GM21619 (cell line): Measurements from ENCODE around the gene CDH7.

Source experiments
- ATAC-seq: cut with Tn5 transposase; IDR thresholded peaks from one replicate; pipeline ENCODE4 v1.9.1; 2021; ENCODE audit not compliant: unreplicated experiment

The CDH7 gene

GRCh38 chr18:65768120-65768778, 17.4 kb downstream of the CDH7 start:
- ATAC-seq = no peak

- ATAC-seq = no peak
Measured at GRCh38 chr18:65769652-65770051, 18.8 kb downstream of the CDH7 start.

- no peak for ATAC-seq
Measured at GRCh38 chr18:65786474-65786873, 35.7 kb downstream of the CDH7 start.

GRCh38 chr18:65788373-65788772, 37.6 kb downstream of the CDH7 start:
- no peak for ATAC-seq

- ATAC-seq = no peak
Measured at GRCh38 chr18:65790604-65791003, 39.8 kb downstream of the CDH7 start.

- ATAC-seq = no peak
Measured at GRCh38 chr18:65791719-65792118, 40.9 kb downstream of the CDH7 start.

- ATAC-seq = no peak
Measured at GRCh38 chr18:65792456-65793074, 41.8 kb downstream of the CDH7 start.

- ATAC-seq = no peak
Measured at GRCh38 chr18:65808759-65809158, 57.9 kb downstream of the CDH7 start.

- ATAC-seq = no peak
Measured at GRCh38 chr18:65811307-65811706, 60.5 kb downstream of the CDH7 start.

- ATAC-seq = no peak
Measured at GRCh38 chr18:65815506-65815905, 64.7 kb downstream of the CDH7 start.

GRCh38 chr18:65817178-65817577, 66.4 kb downstream of the CDH7 start:
- no peak for ATAC-seq

GRCh38 chr18:65821911-65822310, 71.1 kb downstream of the CDH7 start:
- ATAC-seq = no peak

GRCh38 chr18:65822826-65823225, 72.0 kb downstream of the CDH7 start:
- no peak for ATAC-seq

- ATAC-seq = no peak
Measured at GRCh38 chr18:65827444-65827843, 76.6 kb downstream of the CDH7 start.

- no peak for ATAC-seq
Measured at GRCh38 chr18:65835881-65836280, 85.1 kb downstream of the CDH7 start.

GRCh38 chr18:65846107-65846506, 95.3 kb downstream of the CDH7 start:
- ATAC-seq = no peak

- ATAC-seq = no peak
Measured at GRCh38 chr18:65852273-65852672, 101.5 kb downstream of the CDH7 start.

GRCh38 chr18:65859075-65859474, 108.3 kb downstream of the CDH7 start:
- ATAC-seq = no peak

- no peak for ATAC-seq
Measured at GRCh38 chr18:65869527-65869926, 118.7 kb downstream of the CDH7 start.

GRCh38 chr18:65876310-65876709, 125.5 kb downstream of the CDH7 start:
- ATAC-seq = no peak

- ATAC-seq = no peak
Measured at GRCh38 chr18:65897292-65897691, 146.5 kb downstream of the CDH7 start.

- ATAC-seq = no peak
Measured at GRCh38 chr18:65901522-65901921, 150.7 kb downstream of the CDH7 start.

- no peak for ATAC-seq
Measured at GRCh38 chr18:65906621-65907034, 155.8 kb downstream of the CDH7 start.
